Heart left ventricle (tissue), 13 donors: Measurements from ENCODE around the gene GAS7.

Experiments
- POLR2A ChIP-seq, 2 donors: fragments of 450-650 bp; IDR thresholded peaks; one replicate each; pipeline ENCODE4 v1.6.1; 2017; ENCODE audit warnings: antibody characterized with exemption in 2 of 2, mild to moderate bottlenecking in 2 of 2, moderate library complexity in 2 of 2
- TF ChIP-seq, protein P1 (sequence below), 12 donors: fragments of 200-600 bp; sonication (generic) in 4 of 12; IDR thresholded peaks; one replicate each; pipeline versions ENCODE4 v1.5.0 to v1.8.0; 2018 to 2022; ENCODE audit warnings: antibody characterized with exemption in 12 of 12, mild to moderate bottlenecking in 5 of 12
- donor health status: ischemic (EF 13 %, LVEDD 7.1; RV severe dilation, severe dysfunction).
- donor health status: DM: no; HTN: yes; CAD: no.
- donor health status: DM: no; HTN: no; CAD: no.
- donor health status: ischemic (EF 25% LVEDD 6.9; RV normal size, moderate dysfunction).
- donor health status: ischemic (EF 25% LVEDD 5.7; RV mildly dilated, moderate dysfunction).
- donor health status: ischemic (EF 35%, LVEDD 5.7; RV mildly dilated, moderate dysfunction).
- donor health status: nonischemic (EF 11% LVEDD 7.7; RV severe dilation, severe dysfunction).
- donor health status: DM: yes; HTN: yes; CAD: no.
- donor health status: PGD.
- donor health status: ischemic (EF 29% LVEDD 5.4; RV normal size, mild dysfunction).
- donor health status: nonischemic (EF 23%, LVEDD 6.1; RV moderate dilation, normal function).

DNA sequence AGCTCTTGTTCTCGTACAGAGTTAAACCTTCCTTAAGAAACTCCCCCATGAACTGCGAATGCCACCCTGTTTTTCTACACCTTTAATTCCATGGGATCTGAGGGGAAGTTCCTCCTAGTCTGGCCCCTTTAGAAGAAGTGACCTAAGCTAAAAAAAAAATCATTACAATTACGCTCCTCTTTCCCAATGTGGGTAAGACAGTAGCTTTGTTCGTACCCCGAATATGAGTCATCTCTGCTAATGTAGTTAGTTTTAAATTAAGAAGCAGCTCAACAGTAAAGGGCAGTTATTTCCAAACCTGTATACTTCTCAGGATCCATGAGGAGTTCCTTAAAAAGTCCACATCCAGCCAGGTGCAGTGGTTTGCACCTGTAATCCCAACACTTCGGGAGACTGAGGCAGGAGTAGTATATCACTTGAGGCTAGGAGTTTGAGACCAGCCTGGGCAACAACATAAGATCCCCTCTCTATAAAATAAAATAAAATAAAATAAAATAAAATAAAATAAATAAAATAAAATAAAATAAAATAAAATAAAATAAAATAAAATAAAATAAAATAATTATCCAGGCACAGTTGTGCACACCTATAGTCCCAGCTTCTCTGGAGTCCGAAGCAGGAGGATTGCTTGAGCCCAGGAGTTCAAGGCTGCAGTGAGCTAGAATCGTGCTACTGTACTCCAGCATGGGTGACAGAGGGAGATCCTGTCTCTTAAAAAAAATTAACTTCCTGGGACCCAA is 319.4 kb downstream of the GAS7 start:
- TF ChIP-seq, protein P1, sequence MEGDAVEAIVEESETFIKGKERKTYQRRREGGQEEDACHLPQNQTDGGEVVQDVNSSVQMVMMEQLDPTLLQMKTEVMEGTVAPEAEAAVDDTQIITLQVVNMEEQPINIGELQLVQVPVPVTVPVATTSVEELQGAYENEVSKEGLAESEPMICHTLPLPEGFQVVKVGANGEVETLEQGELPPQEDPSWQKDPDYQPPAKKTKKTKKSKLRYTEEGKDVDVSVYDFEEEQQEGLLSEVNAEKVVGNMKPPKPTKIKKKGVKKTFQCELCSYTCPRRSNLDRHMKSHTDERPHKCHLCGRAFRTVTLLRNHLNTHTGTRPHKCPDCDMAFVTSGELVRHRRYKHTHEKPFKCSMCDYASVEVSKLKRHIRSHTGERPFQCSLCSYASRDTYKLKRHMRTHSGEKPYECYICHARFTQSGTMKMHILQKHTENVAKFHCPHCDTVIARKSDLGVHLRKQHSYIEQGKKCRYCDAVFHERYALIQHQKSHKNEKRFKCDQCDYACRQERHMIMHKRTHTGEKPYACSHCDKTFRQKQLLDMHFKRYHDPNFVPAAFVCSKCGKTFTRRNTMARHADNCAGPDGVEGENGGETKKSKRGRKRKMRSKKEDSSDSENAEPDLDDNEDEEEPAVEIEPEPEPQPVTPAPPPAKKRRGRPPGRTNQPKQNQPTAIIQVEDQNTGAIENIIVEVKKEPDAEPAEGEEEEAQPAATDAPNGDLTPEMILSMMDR (IDR thresholded peaks at IDR 0.05): no peak
- TF ChIP-seq POLR2A (IDR thresholded peaks at IDR 0.05): no peak
